ENCODE results near the gene HPCA. TPM values are rescaled to one million over a fixed set of nuclear protein-coding genes. Genes with fewer than 3 reads are reported as not detected.

Gene HPCA
- total and polyA plus RNA-seq, 2 of the 8 experiments (the other 6 are each of a cell fraction or from before 2014, with no cell fraction given), result 0.70 to 1.4 TPM

GRCh38 chr1:32895325-32896215 is 9.3 kb downstream of the HPCA start:
- Histone ChIP-seq H3K23me2 (ENCODE audit: low read depth, low read length) (peaks cover 5% of the 10 kb centered on the region; the same call in 1 of the 2 replicates), H3K23ac (ENCODE audit: insufficient read length) (no peak overlapping the region), H3K4me1 (replicated peaks in 1 of 4; ENCODE audit: control insufficient read depth in 3 of 4, insufficient read depth in 4 of 4, low read length in 3 of 4) (peaks cover 0 to 18% (median 9%) of the 10 kb centered on the region in 4 experiments; a peak in 6 of 7 replicates), H3K14ac (ENCODE audit: insufficient read length) (no peak overlapping the region), H2BK15ac (ENCODE audit: low read length) (peak overlapping the region; percentile 88; the same call in 1 of the 2 replicates), H3K4me2 (ENCODE audit: insufficient read depth in 1 of 2, low read depth in 2 of 2, low read length in 2 of 2) (no peak overlapping the region; a peak in 1 of 4 replicates), H4K5ac (ENCODE audit: insufficient read length, low read depth, low read length) (no peak overlapping the region), H2BK120ac (replicated peaks; ENCODE audit: low read depth, low read length) (no peak overlapping the region), H3K27me3 (replicated peaks in 1 of 4; ENCODE audit: control insufficient read depth in 3 of 4, extremely low read depth in 1 of 4, insufficient read depth in 3 of 4, low read length in 3 of 4) (peaks cover 8 to 42% (median 32%) of the 10 kb centered on the region in 4 experiments), H3K79me1 (ENCODE audit: low read depth, low read length) (no peaks in the 10 kb centered on the region), H4K8ac (ENCODE audit: extremely low read depth, insufficient read depth, low read length) (no peak overlapping the region), H3K9me3 (ENCODE audit: insufficient read depth in 2 of 2, low read depth in 1 of 2, low read length in 1 of 2) (peaks cover 0 to 6% of the 10 kb centered on the region in 2 experiments; a peak in 1 of 4 replicates), H4K20me1 (replicated peaks in 1 of 2; ENCODE audit: control insufficient read depth in 1 of 2, insufficient read depth in 2 of 2, low read length in 2 of 2) (peaks cover 2 to 7% of the 10 kb centered on the region in 2 experiments), H3K27ac (ENCODE audit: low read depth, low read length) (no peak overlapping the region), H2BK5ac (ENCODE audit: low read depth, low read length) (no peak overlapping the region), H2AFZ (ENCODE audit: low read length) (no peak overlapping the region), H3K18ac (ENCODE audit: extremely low read depth, low read length) (no peak overlapping the region), H3K79me2 (ENCODE audit: control insufficient read depth in 1 of 2, insufficient read depth in 2 of 2, low read length in 2 of 2) (no peaks in the 10 kb centered on the region), H2BK20ac (ENCODE audit: low read length) (no peak overlapping the region), H3K36me3 (ENCODE audit: control insufficient read depth in 2 of 4, insufficient read depth in 4 of 4, low read length in 3 of 4) (no peaks in the 10 kb centered on the region), H3K4ac (replicated peaks; ENCODE audit: insufficient read length, low read depth, low read length) (no peak overlapping the region), H2BK12ac (ENCODE audit: low read depth, low read length) (no peak overlapping the region), H3K4me3 (ENCODE audit: extremely low read depth in 1 of 4, insufficient read depth in 2 of 4, low read depth in 3 of 4, low read length in 4 of 4) (no peak overlapping the region), H4K91ac (replicated peaks; ENCODE audit: insufficient read length, low read length) (no peak overlapping the region), H3K56ac (replicated peaks; ENCODE audit: insufficient read length, low read depth, low read length) (no peak overlapping the region), H2AK5ac (ENCODE audit: low read depth, low read length) (no peak overlapping the region), H3K9ac (replicated peaks in 1 of 4; ENCODE audit: extremely low read depth in 1 of 4, low read depth in 3 of 4, low read length in 3 of 4) (no peak overlapping the region)
- POLR2A ChIA-PET (ENCODE audit: partially characterized antibody), result interaction anchor here (0.7 to 1.8 kb wide), 2 partner anchors 11 to 534 kb away, joined by 3 to 5 read pairs; no protein-coding TSS in a partner anchor
- CTCF ChIA-PET (ENCODE audit: partially characterized antibody), result interaction anchor here (0.5 to 16.6 kb wide), 8 partner anchors 17 to 400 kb away, joined by 3 to 382 read pairs (median 4); partner anchors contain the start of genes FNDC5 and HPCA
- FAIRE-seq (no peak), DNase-seq (ENCODE audit: low read depth in 1 of 2, low spot score in 2 of 2) (no peak)
- WGBS, 2 experiments (ENCODE audit: extremely low coverage in 1 of 2, insufficient coverage in 1 of 2, insufficient read length in 1 of 2, insufficient replicate concordance in 2 of 2, low coverage in 1 of 2, low lambda C conversion rate in 2 of 2, missing lambda C conversion rate in 1 of 2), result 90% methylated on average over 24 of the region's 26 CpGs; no CpG with 5 or more reads in 1 of the 2 experiments
- TF ChIP-seq CREB1 (IDR thresholded peaks at IDR 0.05) (no peak), MAX (IDR thresholded peaks at IDR 0.05) (no peak), POLR2AphosphoS5 (IDR thresholded peaks at IDR 0.05; ENCODE audit: low read depth, low read length) (no peak), JUN (IDR thresholded peaks at IDR 0.05; ENCODE audit: low read depth, low read length) (no peak), CTCF (IDR thresholded peaks at IDR 0.05; ENCODE audit: control extremely low read depth in 1 of 3, insufficient read depth in 1 of 3, low read depth in 1 of 3, low read length in 3 of 3) (no peak), YY1 (IDR thresholded peaks at IDR 0.05; ENCODE audit: low read depth, low read length) (no peak), JUND (IDR thresholded peaks at IDR 0.05; ENCODE audit: low read length) (no peak), SUZ12 (IDR thresholded peaks at IDR 0.05; ENCODE audit: low read length) (no peak), BACH1 (IDR thresholded peaks at IDR 0.05; ENCODE audit: low read length) (no peak)
